Muscle of back (tissue), 11 donors: ENCODE measurements around the gene WIF1. TPM values are rescaled to one million over a fixed set of nuclear protein-coding genes. Genes with fewer than 3 reads are reported as not detected.

Source experiments
- DNase-seq, 3 donors: peaks; one replicate each; pipeline versions ENCODE4 v3.0.0 to v3.0.0-alpha.2; 2013
- polyA plus RNA-seq, 10 donors: library from polyadenylated mRNA; unstranded; fragments of 120-200 nt; gene quantifications; one replicate each; pipeline ENCODE4 v1.2.1, GENCODE V29; 2013; ENCODE audit not compliant: insufficient read length in 10 of 10

WIF1 gene
- polyA plus RNA-seq, 10 donors: 0.61 to 20.7 (median 2.6) TPM

- DNase-seq: no peak
Observed at GRCh38 chr12:65125247-65125646, 4.1 kb upstream of the WIF1 start.

GRCh38 chr12:65123435-65124063 lies 2.4 kb upstream of the WIF1 start:
- DNase-seq: peak; percentile 11 to 60 (median 34)

DNA sequence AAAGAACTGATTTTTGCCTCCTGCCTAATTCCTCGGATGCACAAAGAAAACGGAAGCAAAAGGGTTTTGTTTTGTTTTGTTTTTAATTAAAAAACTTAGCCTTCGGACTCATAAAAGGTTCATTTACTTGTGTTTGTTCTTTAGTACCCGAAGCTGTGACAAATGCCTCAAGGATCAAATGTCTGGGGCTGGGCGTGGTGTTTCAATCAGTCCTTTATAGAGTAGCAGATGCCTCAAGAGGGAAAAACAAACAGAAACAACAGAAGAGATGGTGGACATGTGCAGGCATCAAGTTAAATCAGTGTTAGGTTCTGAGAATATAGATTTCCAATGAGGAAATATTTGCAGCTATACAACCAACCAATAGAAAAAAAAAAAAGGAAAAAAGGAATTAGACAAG lies 1.6 kb upstream of the WIF1 start:
- no peak for DNase-seq

DNA sequence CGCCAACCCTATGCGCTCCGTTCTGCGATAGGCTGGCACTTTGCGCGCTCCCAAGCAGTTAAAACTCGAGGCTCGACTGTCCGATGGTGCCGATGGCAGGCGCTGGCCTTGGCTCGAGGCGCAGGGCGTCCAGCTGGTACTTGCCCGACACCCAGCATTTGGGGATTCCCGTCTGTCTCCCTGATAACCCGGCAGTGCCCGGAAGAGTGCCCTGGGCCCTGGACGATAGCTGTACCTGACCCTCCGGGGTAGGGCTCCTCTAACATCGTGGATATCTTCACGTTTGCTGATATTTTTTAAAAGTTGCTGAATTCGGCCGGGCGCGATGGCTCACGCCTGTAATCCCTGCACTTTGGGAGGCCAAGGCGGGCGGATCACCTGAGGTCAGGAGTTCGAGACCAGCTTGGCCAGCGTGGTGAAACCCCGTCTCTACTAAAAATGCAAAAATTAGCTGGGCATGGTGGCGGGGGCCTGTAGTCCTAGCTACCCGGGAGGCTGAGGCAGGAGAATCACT lies 908 bp upstream of the WIF1 start:
- DNase-seq: no peak

DNA sequence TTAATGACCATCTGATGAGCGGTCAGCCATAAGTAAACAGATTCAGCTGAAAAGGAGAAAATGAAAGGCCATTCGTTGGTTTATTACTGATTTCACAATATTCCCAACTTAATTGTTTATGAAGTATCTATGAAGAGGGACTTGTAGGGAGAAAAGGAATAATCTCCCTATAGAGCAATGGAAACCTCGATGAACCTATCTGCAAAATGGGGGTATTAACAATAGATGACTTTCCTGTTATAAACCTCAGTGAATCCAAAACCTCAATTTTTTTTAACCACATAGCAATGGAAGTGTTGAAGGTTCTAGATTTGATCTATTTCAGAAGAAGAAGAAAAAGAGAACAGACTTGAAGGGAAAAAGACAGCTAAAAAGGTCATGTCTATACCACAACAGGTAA lies 2.0 kb downstream of the WIF1 start:
- DNase-seq: no peak

GRCh38 chr12:65113621-65114035 lies 7.5 kb downstream of the WIF1 start:
- no peak for DNase-seq

DNA sequence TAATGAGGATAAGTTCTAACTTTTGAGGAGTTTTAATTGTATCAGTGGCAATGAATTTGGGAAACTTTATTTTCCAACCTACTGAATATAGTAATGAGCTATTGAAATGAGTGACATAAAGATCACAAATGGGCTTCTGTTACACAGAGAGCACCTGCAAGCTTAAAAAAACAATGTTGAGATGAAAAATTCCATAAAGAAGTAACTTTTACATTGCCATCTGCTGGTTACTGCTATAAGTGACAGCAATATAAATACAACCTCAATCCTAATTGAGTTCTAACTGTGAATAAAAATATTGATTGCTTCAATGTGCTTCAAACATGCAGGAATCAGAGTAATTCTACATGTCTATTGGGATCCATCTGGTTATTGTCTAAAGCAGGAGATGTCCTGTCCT lies 14.2 kb downstream of the WIF1 start:
- DNase-seq: no peak

GRCh38 chr12:65100140-65100539 lies 21.0 kb downstream of the WIF1 start:
- DNase-seq: no peak

- DNase-seq: no peak
Observed at GRCh38 chr12:65099182-65099581, 21.9 kb downstream of the WIF1 start.

DNA sequence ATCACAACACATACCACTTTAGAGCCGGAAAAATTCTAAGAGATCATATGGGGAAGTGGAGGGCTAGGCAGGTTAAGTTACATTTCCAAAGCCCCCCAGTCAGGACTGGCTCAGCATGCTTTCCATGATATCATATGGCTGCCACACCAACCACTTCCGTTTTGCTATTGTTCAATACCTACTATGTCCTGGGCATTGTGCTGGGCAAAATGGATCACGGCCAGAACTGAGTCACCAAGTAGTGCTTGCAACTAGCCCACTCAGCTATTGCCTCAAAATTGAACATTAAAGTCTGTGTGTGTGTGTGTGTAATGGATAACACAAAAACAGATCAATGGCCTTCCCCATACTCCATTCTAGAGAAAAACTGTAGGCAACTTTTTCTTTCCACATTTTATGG lies 22.7 kb downstream of the WIF1 start:
- no peak for DNase-seq

- no peak for DNase-seq
Observed at GRCh38 chr12:65094722-65095121, 26.4 kb downstream of the WIF1 start.

DNA sequence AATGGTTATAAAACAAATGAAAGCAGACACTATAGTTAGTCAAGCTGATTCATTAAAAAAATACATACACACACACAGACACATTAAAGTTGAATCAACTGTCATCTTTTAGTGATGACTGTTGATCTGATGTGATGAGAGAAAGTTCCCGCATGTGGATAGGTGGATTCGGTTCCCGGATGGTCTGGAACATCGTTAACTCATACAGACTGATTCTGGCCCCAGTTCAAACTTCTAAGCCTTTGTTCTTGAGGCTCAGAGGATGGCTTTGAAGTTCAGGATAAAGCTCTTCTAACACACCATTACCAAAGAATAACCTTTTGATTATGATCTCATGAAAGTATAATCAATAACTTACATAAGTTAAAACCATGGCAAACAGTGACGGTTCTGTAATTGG lies 27.5 kb downstream of the WIF1 start:
- DNase-seq: no peak

DNA sequence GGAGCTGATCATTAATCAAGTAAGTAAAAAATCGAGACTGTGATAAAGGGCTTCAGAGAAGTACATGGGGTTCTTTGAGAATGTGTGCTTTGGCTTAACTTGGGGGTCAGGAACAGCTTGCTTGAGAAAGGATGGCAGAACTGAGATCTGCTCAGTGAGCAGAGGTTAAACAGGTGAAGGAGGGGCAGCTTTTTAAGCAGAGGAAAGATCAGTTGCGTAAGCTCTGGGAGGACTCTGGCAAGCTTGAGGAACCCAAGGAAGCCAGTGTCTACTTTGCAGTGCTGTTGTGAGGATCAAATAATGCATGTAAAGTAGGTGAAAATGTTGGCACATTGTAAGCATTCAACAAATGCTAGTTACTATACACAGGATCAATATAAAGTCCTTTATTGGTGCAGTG lies 30.6 kb downstream of the WIF1 start:
- no peak for DNase-seq

DNA sequence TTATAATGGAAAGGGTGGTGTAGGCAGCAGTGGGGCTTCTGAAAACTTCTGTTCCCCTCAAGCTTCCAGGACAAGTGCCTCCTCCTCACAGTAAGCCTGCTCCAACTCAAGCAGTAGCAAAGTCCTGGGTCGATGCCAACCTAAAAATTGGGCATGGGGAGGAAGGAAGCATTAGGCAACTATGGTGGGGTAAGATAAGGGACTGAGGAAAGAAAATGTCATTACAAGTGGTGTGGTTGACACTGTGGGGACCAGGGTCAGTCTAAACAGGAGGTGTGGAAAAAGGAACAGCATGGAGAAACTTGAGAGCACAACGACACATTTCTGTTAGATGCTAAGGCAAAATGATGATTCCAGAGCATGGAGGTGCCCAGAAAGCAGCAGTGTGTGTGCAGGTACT lies 34.9 kb downstream of the WIF1 start:
- DNase-seq: no peak

GRCh38 chr12:65084579-65084978 lies 36.5 kb downstream of the WIF1 start:
- no peak for DNase-seq

- no peak for DNase-seq
Observed at GRCh38 chr12:65083581-65083980, 37.5 kb downstream of the WIF1 start.

GRCh38 chr12:65082406-65082805 lies 38.7 kb downstream of the WIF1 start:
- DNase-seq: peak in 1 of 3 donors; percentile 25

DNA sequence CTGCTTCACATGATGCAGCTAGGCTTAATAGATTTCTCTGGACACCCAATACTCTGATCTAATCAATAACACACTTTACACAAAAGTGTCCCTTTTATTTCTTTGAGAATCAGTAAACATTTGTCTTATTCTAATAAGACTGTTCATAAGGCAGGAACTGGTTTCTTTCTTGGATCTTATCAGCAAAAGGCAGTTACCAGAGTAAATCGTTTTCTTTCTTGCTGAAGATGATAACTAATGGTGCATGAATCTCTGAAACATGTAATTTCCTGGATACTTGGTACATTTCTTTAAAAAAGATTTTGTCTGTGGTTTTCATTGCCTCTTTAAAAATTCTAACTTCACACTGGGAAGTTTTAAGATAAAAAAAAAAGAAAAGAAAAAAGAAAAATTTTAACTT lies 39.6 kb downstream of the WIF1 start:
- DNase-seq: no peak

DNA sequence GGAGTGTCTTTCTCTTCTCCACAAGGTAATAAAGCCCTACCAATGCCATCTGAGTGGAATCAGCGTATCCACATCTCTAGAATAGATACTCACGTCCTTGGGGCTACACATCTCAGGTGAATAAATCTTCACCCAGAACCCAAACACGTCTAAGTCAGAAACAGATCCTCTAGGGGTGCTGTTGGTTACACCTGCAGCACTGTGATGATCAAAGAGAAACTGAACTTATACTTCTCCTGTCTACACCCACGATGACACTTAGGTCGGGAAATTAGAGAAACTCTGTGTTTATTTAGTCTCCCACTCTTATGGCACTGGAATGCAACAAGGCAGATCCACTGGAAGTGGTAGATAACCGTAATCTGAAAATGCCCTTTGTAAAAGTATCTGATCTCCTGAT lies 46.2 kb downstream of the WIF1 start:
- no peak for DNase-seq

- DNase-seq: no peak
Observed at GRCh38 chr12:65069336-65069735, 51.8 kb downstream of the WIF1 start.

DNA sequence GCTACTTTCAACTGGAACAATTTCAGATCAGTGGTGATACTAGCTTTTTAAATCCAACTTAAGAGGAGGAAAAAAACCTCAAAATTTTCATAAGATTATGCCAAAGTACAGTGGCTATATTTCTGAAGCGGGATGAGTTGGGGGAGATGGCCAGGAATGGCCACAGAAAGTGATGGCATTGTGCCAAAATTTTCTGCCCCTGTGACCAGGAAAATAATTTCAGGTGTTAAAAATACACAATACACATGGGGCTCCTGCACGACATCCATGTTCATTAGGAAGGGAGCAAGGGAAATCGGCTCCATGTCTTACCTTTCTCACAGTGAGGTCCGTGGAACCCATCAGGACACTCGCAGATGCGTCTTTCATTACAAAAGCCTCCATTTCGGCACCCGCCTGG lies 53.7 kb downstream of the WIF1 start:
- DNase-seq: no peak

DNA sequence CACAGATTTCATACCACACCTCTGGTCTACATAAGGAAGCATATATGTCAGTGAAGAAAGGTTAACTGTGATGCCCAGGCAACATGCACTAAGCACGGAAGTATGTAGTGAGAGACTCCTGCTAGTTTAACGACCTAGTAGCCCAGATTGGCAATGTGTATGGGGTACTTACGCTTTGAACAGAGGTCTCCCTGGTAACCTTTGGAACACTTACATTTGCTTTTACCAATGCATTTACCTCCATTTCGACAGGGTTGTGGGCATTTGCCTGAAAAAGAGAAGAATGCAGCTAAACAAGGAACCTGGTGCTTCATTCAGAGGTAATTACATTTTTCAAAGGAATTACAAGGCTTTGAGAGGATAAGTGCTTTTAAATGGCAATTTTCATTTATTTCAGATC lies 65.2 kb downstream of the WIF1 start:
- no peak for DNase-seq

- no peak for DNase-seq
Observed at GRCh38 chr12:65051218-65051617, 69.9 kb downstream of the WIF1 start.

- no peak for DNase-seq
Observed at GRCh38 chr12:65045269-65045668, 75.8 kb downstream of the WIF1 start.
